Left lung (tissue), 10 donors: ENCODE measurements around the gene BNC2. TPM values are rescaled to one million over a fixed set of nuclear protein-coding genes. Genes with fewer than 3 reads are reported as not detected.

ENCODE experiments used
- ATAC-seq: fragments of 200-7000 bp; cut with Tn5 transposase; one replicate; pipeline ENCODE4 v1.9.1; 2020; ENCODE audit warnings: moderate library complexity
- DNase-seq, 4 donors: peaks; one replicate each; pipeline ENCODE4 v3.0.0-alpha.2; 2013 to 2020
- H3K27ac ChIP-seq, 2 donors: fragments of 200-600 bp; sonication (generic) in 1 of 2; one replicate each; pipeline versions ENCODE4 v1.5.0 to v1.8.0; 2020 to 2021
- H3K27me3 ChIP-seq, 2 donors: fragments of 200-600 bp; sonication (generic) in 1 of 2; one replicate each; pipeline versions ENCODE4 v1.5.0 to v1.8.0; 2020 to 2021
- H3K36me3 ChIP-seq, 2 donors: fragments of 200-600 bp; sonication (generic) in 1 of 2; one replicate each; pipeline versions ENCODE4 v1.5.0 to v1.8.0; 2020 to 2021
- H3K4me1 ChIP-seq, 2 donors: fragments of 200-600 bp; one replicate each; pipeline ENCODE4 v1.8.0; 2021
- H3K4me3 ChIP-seq, 2 donors: fragments of 200-600 bp; sonication (generic) in 1 of 2; one replicate each; pipeline versions ENCODE4 v1.5.0 to v1.8.0; 2020 to 2021; ENCODE audit warnings: mild to moderate bottlenecking in 1 of 2
- H3K9me3 ChIP-seq, 2 donors: fragments of 200-600 bp; sonication (generic) in 1 of 2; one replicate each; pipeline versions ENCODE4 v1.5.0 to v1.8.0; 2020 to 2021
- CTCF ChIP-seq, 2 donors: fragments of 200-600 bp; sonication (generic) in 1 of 2; IDR thresholded peaks; one replicate each; pipeline versions ENCODE4 v1.5.0 to v1.8.0; 2021; ENCODE audit warnings: antibody characterized with exemption in 2 of 2
- intact Hi-C, 2 donors: fragments of 100-400 bp; cut with DNase I; formaldehyde crosslinking; loops; one replicate each; pipeline versions ENCODE4 v1.11.2 to v1.14.2; 2022
- polyA plus RNA-seq, 6 donors: library from polyadenylated mRNA; unstranded; fragments of 120-200 nt; gene quantifications; one replicate each; pipeline ENCODE4 v1.2.1, GENCODE V29; 2013; ENCODE audit not compliant: insufficient read length in 6 of 6
- total RNA-seq, 2 donors: library from RNA; stranded (reverse); fragmentation: NEBNext Ultra II Directional; extraction: Animal tissue kit (Norgen Biotek cat#: 25700); gene quantifications; one replicate each; pipeline ENCODE4 v1.2.1, GENCODE V29; 2021
- donor health status: DM: no; HTN: yes; CAD: no.
- donor health status: DM: no; HTN: no; CAD: no.

Gene BNC2
- total and polyA plus RNA-seq, 8 donors = 9.6 to 19.3 (median 12.9) TPM

- Histone ChIP-seq H3K27me3 (no peaks in the 10 kb centered on the region), H3K9me3 (no peaks in the 10 kb centered on the region), H3K4me3 (no peak overlapping the region), H3K27ac (peak overlapping the region in 1 of 2 donors; percentile 8), H3K4me1 (no peaks in the 10 kb centered on the region), H3K36me3 (no peaks in the 10 kb centered on the region)
- peak; percentile 67 for ATAC-seq
- no peak for TF ChIP-seq CTCF (IDR thresholded peaks at IDR 0.05)
- peak in 1 of 4 donors; percentile 80 for DNase-seq
- intact Hi-C loops = no loop called here
Measured at GRCh38 chr9:16515879-16516301, 354.6 kb downstream of the BNC2 start.

- H3K4me3 ChIP-seq = no peak overlapping the region
- TF ChIP-seq CTCF (IDR thresholded peaks at IDR 0.05) = no peak
- no peaks in the 10 kb centered on the region for H3K9me3 ChIP-seq
- no peaks in the 10 kb centered on the region for H3K27me3 ChIP-seq
- intact Hi-C loops = no loop called here
- H3K4me1 ChIP-seq = no peaks in the 10 kb centered on the region
- ATAC-seq (no peak), DNase-seq (no peak)
- no peak overlapping the region for H3K27ac ChIP-seq
- no peaks in the 10 kb centered on the region for H3K36me3 ChIP-seq
Measured at GRCh38 chr9:16515207-16515606, 355.3 kb downstream of the BNC2 start.

GRCh38 chr9:16514131-16514530, 356.3 kb downstream of the BNC2 start:
- intact Hi-C loops = no loop called here
- no peak for ATAC-seq
- H3K4me3 ChIP-seq = no peak overlapping the region
- no peaks in the 10 kb centered on the region for H3K27me3 ChIP-seq
- H3K36me3 ChIP-seq = no peaks in the 10 kb centered on the region
- no peaks in the 10 kb centered on the region for H3K4me1 ChIP-seq
- DNase-seq = no peak
- no peak for TF ChIP-seq CTCF (IDR thresholded peaks at IDR 0.05)
- H3K27ac ChIP-seq = no peak overlapping the region
- H3K9me3 ChIP-seq = no peaks in the 10 kb centered on the region

GRCh38 chr9:16512281-16512680, 358.2 kb downstream of the BNC2 start:
- DNase-seq (no peak), ATAC-seq (no peak)
- intact Hi-C loops = no loop called here

GRCh38 chr9:16510482-16510881, 360.0 kb downstream of the BNC2 start:
- TF ChIP-seq CTCF (IDR thresholded peaks at IDR 0.05) = no peak
- Histone ChIP-seq H3K27me3 (no peaks in the 10 kb centered on the region), H3K9me3 (no peaks in the 10 kb centered on the region), H3K4me3 (no peak overlapping the region), H3K4me1 (peaks cover 0 to 3% of the 10 kb centered on the region in 2 donors), H3K27ac (no peak overlapping the region), H3K36me3 (no peaks in the 10 kb centered on the region)
- DNase-seq (no peak), ATAC-seq (no peak)
- intact Hi-C loops = no loop called here

More at GRCh38 chr9:16512281-16512680, 358.2 kb downstream of the BNC2 start:
- no peak overlapping the region for H3K4me3 ChIP-seq
- H3K27ac ChIP-seq = no peak overlapping the region
- H3K27me3 ChIP-seq = no peaks in the 10 kb centered on the region
- no peak for TF ChIP-seq CTCF (IDR thresholded peaks at IDR 0.05)
- no peaks in the 10 kb centered on the region for H3K36me3 ChIP-seq
- H3K9me3 ChIP-seq = no peaks in the 10 kb centered on the region
- no peaks in the 10 kb centered on the region for H3K4me1 ChIP-seq
